ENCODE results near the gene ADGRB3. TPM values are rescaled to one million over a fixed set of nuclear protein-coding genes. Genes with fewer than 3 reads are reported as not detected.
"Not testable (repeated sequence)": the region's sequence is repeated elsewhere in the genome, so short reads cannot be mapped to it uniquely, and the experiment has no call there.

The ADGRB3 gene
- total RNA-seq, 1 experiment from 2014 or later: 0.24 TPM

GRCh38 chr6:69416776-69417175, 781.7 kb downstream of the ADGRB3 start:
- peak; percentile 3 for DNase-seq (ENCODE audit: low read depth)

GRCh38 chr6:69421269-69421668, 786.2 kb downstream of the ADGRB3 start:
- no peak for DNase-seq (ENCODE audit: low read depth)

- DNase-seq (ENCODE audit: low read depth): no peak
These were observed 786.9 kb downstream of the ADGRB3 start for GRCh38 chr6:69422020-69422419.

- no peak for DNase-seq (ENCODE audit: low read depth)
These were observed 787.4 kb downstream of the ADGRB3 start for GRCh38 chr6:69422475-69422874.

GRCh38 chr6:69423785-69424184, 788.7 kb downstream of the ADGRB3 start:
- DNase-seq (ENCODE audit: low read depth): no peak

- DNase-seq (ENCODE audit: low read depth): no peak
These were observed 789.5 kb downstream of the ADGRB3 start for GRCh38 chr6:69424581-69424980.

GRCh38 chr6:69427882-69428281, 792.8 kb downstream of the ADGRB3 start:
- no peak for DNase-seq (ENCODE audit: low read depth)

- DNase-seq (ENCODE audit: low read depth): not testable (repeated sequence)
These were observed 797.1 kb downstream of the ADGRB3 start for GRCh38 chr6:69432168-69432567.

- DNase-seq (ENCODE audit: low read depth): not testable (repeated sequence)
These were observed 798.0 kb downstream of the ADGRB3 start for GRCh38 chr6:69433116-69433515.

GRCh38 chr6:69438113-69438512, 803.0 kb downstream of the ADGRB3 start:
- DNase-seq (ENCODE audit: low read depth): no peak

Small RNA genes lying within 50 kb of the gene (small RNA-seq; reads per million reads assigned to genes)
- not detected for gene AL606923.1
